ENCODE measurements around the gene LRRC4B.
"Not testable (repeated sequence)": the region's sequence is repeated elsewhere in the genome, so short reads cannot be mapped to it uniquely, and the experiment has no call there.

LRRC4B gene

DNA sequence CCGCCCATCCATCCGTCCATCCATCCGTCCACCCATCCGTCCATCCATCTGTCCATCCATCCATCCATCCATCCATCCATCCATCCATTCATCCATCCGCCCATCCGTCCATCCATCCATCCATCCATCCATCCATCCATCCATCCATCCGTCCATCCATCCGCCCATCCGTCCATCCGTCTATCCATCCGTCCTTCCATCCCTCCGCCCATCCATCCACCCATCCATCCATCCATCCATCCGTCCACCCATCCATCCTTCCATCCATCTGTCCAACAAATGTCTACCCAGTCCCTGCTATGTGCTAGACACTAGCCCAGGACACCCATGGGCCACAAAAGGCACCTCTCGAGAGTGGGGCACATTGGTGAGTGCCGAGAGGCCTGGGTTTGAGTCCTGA is 15.7 kb downstream of the LRRC4B start:
- no peak for DNase-seq (ENCODE audit: low read depth in 2 of 2)

DNA sequence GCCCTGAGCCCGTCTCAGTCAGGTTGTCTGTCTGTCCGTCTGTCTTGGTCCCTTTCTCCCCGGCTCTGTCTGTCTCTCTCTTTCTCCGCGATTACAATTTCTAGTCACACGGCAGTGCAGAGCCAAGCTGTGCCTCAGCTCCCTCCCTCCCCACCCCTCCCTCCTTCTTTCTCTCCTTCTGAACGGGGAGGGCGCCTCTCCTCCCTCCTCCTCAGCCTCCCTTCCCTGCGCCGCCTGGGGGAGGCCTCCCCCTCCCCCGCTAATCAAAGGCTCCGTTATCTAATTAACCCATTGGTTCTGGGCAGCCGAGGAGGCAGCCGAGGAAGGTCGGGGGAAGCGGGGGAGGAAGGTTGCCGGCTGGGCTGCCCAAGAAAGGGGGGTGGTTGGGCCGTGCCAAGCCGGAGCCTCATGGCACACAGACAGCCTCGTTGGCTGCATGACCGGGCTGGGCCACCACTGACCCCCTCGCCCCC is 16.5 kb downstream of the LRRC4B start:
- DNase-seq (ENCODE audit: low read depth in 2 of 2), result no peak

DNA sequence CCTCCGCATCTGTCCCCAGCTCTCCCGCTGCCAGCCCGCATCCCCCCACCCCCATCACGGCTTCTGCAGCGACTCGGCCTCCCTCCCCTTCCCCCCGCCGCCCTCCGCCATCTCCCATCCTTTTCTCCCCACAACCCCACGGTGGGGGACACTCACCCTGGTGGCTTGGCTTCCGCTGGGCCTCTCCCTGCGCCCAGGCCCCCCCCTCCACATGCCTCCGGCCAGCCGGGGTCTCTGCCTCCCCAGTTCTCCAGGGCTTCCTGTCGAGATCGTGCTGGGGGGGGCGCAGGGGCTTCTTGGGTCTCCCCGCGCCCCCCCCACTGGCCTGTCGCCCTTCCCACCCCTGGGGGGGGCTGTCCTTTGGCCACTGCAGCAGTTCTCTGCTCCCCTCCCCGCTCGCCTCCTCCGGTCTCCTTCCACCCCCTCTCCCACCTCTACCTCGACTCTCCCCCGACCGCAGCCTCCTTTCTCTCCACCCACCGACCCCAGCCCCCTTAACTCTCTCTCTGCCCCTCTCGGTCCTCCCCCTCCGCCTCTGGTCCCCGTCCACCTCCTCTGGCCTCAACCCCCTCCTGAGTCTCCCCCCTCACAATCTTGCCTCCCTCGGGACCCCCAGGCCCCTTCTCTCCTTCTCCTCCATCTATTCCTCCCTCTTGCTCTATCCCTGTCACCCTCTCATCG is 17.1 kb downstream of the LRRC4B start:
- DNase-seq (ENCODE audit: low read depth in 2 of 2), result no peak

DNA sequence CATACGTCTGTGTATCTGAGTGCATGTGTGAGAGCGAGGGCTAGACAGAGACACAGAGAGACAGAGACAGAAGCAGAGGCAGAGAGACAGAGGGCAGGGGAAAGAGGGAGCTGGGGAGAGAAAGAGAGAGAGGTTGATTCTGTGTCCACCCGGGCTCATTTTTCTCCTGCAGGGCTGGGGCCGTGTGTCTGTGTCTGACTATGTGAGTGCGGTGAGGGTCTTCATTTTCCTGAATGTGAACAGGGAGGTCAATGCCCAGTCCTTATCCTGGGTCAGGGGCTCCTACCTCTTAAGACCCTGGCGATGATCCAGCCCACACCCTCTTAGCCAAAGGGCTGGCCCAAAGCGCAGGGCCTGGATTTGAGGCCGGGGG is 17.7 kb downstream of the LRRC4B start:
- DNase-seq (ENCODE audit: low read depth in 2 of 2), result no peak

DNA sequence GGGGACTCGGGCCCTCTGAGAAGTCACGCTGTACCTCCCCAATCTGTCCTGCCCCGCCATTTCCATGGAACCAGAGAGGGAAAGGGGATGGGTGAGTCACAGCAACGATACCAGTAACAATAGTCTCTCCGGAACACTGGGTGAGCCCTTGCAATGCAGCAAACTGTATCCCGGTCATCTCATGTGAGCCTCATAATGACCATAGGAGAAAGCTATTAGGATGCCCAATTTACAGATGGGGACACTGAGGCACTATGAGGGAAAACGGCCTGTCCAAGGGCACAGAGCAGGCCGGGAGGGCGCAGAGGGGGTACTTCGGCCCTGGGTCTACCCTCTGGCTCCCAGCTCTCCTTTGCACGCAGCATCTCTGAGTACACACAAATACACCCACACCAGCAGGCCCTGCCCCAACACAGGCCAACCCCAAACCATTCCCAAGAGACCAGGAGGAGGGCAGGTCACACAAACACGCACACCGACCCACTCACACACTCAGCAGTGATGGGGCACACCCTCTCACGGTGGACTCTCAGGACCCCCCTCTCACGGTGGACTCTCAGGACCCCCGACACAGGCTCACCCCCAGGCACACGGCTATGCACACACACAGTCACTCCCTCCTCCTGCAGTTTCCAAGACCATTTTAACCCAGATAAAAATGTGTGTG is 18.2 kb downstream of the LRRC4B start:
- DNase-seq (ENCODE audit: low read depth in 2 of 2), result no peak

DNA sequence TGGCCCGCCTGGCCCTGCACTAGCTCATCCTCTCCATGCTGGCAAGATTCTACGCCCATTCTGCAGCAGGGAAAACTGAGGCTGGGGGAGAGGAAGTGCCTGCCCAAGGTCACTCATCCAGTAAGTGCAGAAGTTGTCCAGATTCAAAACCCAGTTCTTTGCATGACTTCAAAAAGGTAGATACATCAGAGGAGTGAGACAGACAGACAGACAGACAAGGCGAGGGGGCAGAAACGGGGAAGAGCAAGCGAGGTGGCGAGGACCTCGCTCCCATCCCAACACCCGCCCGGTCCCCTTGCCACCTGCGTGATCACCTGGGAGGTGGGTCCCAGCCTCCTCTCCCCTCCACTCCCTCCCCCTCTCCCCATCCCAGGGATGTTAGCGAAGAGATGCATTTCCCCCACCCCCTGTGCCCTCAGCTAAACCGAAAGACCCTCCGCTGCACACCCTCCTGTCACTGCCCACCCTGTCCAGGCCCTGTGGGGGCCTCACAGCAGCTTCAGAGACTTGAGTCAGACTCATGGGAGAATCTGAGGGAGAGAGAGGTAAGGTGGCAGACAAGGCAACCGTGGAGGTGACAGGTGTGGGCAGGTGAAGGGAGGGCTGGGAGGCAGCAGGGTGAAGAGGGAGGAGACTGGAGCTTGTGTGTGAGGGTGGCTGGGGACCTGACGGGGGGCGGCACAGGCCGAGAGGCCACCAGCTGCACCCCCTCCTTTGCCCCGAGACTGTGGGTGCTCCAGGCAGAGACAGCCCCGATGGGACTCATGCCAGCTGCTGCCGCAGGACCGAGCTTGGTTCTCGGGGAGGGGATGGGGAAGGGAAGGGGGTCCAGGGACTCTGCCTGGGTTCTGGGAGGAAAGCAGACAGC is 18.9 kb downstream of the LRRC4B start:
- no peak for DNase-seq (ENCODE audit: low read depth in 2 of 2)

DNA sequence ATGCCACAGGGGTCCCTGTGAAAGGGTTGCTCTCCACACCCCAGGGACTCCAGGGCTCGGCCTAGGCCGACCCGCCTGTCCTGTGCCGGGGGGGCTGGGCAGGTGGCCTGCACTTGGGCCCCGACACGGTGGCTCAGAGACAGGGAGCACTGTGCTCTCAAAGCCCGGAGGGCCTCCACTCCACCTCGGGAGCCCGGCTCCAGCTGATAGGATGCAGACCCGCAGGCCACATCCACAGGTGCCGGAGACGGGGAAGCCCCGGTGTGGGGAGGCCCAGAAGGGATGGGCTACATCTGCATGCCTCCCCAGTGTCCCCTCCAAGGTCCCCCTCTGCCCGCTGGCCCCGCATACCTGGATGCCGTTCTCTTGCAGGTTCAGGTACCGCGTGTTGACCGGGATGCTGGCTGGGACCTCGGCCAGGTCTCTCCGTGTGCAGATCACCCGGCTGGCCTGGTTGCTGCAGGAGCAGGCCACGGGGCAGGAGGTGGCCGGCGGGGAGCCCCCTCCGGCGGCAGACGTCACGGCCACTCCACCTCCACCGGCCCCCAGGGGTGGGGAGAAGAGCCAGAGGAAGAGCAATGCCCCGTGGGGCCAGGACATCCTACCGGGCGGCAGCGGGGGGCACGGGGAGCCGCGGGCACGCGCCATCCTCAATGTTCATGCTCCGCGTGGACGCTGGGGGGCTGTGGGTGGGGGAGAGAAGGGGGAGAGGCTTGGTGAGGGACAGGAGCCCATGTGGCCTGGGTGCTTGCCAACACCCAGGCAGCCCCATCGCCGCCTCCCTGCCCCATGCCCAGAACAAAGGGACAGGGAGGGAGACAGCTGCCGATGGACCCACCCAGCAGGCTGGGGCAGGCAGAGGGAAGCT is 19.8 kb downstream of the LRRC4B start:
- DNase-seq (ENCODE audit: low read depth in 2 of 2), result no peak

DNA sequence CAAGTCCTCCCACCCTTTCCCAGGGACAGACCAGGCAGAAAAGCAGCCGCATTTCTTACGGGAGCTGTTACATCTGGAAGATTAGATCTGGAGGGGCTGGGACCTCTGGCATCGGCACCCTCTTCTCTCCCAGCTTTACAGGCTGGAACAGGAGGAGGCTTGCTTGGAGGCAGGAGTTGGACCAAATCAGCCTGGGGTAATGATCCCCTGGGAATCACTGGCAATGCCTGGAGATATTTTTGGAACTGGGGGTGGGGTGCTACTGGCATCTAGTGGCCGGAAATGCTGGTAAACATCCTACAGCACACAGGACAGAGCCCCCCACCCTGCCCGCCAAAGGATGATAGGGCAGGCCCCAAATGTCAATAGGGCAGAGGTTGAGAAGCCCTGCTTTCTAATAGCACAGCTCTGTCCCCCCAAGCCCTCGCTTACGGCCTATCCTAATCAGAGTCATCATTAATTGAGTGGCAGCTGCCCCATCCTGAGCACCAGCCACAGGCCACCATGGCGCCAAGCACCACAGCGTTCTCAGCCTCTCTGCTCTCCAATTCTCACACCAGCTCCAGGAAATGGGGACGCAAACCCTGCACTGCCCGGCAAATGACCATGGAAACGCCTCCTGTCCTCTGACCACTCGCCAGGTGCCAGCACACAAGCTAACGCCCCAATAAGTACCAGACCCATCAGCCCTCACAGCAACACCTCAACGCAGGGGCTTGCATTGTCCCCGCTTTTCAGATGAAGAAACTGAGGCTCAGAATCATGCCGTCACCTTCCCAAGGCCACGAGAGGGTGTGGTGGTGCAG is 20.6 kb downstream of the LRRC4B start:
- DNase-seq (ENCODE audit: low read depth in 2 of 2), result no peak

DNA sequence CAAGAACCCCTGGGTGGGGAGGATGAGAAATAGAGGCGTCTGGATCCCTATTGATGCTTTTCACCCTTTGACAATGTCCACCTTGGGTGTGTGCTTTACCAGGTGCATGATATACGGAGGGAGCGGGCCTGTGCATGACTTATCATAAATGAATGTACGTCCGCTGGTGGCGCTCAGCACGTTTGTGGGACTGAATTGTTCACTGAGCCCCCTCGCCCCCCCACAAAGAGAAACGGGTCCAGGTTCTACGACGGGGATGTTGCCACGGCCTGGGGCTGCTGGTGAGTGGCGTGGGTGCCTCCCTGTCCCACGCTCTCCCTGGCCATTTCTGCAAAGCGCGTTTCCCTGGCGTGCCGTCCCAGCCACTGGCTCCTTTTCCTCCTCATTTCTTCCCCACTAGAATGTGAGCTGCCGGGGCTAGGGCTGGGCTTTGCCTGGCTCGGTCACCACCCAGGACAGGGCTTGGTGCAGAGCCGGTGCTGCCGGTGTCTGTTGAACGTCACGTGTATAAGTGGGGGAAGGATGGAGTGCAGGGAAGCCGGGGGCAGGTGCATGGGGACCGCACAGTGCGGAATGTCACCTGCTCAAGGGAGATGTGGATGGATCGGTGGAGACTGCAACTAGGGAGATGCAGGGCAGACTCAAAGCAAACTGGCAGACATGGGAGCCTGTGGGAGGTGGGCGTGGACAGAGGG is 21.6 kb downstream of the LRRC4B start:
- no peak for DNase-seq (ENCODE audit: low read depth in 2 of 2)

DNA sequence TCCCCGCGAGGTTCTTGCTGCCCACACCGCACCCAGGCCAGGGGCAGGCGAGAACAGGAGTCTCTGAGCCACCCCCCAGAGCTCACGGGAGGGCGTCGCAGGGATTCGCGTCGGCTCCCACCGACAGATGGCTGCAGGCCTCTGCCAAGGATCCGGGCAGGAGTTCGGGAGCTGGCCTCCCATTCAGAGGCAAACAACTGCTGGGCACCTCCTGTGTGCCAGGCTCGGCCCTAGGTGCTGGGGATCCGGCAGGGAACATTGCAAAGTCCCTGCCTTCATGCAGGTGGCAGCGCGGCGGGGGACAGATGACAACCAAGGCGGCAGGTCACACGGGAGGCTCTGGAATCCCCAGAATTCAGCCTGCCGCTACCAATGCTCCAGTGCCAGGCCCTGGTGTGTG is 25.3 kb downstream of the LRRC4B start:
- DNase-seq (ENCODE audit: low read depth in 2 of 2), result no peak

DNA sequence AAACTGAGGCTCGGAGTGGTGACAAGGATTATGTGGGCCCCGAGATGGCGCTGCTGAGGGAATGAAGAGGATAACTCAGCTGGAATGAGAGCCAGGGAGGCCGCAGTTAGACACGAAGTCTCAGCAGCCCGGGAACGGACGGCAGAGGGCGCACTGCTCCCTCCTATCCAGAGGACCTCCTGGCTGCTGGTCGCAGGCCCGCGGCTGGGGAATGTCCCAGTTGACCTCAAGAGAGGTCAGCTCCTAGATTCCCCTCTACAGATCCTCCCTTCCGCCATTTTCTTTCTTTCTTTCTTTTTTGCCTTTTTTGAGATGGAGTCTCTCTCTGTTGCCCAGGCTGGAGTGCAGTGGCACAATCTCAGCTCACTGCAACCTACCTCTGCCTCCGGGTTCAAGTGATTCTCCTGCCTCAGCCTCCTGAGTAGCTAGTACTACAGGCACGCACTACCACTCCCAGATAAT is 30.4 kb downstream of the LRRC4B start:
- peak in 1 of 2 donors; percentile 36 for DNase-seq (ENCODE audit: low read depth in 2 of 2)

DNA sequence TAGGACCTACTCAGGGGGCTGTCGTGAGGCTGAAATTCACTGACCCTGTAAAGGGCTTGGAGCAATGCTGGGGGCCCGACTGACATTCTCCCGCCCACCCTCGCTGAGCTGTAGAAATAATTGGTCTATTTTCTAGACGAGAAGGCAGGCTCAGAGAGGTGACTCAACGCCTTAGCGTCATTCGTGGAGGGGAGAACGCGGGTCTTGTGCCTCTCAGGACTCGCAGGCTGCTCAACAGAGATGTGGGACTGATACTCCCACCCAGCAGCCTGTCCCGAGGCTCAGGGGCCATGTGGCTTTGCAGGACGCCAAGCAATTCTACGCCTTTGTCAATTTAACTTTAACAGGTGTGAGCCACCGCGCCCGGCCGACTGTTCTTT is 30.9 kb downstream of the LRRC4B start:
- no peak for DNase-seq (ENCODE audit: low read depth in 2 of 2)

DNA sequence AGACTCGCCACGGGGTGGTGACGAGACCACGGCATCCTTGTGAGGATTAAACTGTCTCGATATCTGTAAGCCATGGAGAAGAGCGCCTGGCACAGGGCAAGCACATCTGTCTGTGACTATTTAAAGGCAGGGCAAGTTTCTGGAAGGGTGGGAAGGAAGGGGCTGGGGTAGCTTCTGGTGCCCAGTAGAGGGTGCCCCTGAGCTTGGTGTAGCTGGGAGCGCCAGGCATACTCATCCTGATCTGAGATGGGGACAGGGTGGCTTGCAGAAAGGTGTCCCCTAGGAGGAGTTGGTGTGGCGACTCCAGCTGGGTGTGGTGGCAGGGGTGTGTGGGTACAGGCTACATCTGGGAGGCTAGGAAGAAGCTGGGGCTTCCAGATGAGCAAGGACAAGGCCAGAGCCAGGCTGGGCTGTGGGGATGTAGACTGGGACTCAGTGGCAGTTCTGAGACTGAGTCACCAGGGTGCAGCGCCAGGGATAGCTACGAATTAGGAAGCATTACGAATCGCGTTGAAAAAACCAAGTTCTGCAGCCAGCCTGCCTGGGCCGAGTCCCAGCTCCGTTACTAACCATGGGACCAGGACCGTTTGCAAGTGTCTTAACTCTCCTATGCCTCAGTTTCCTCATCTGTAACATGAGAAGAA is 31.5 kb downstream of the LRRC4B start:
- DNase-seq (ENCODE audit: low read depth in 2 of 2), result no peak

DNA sequence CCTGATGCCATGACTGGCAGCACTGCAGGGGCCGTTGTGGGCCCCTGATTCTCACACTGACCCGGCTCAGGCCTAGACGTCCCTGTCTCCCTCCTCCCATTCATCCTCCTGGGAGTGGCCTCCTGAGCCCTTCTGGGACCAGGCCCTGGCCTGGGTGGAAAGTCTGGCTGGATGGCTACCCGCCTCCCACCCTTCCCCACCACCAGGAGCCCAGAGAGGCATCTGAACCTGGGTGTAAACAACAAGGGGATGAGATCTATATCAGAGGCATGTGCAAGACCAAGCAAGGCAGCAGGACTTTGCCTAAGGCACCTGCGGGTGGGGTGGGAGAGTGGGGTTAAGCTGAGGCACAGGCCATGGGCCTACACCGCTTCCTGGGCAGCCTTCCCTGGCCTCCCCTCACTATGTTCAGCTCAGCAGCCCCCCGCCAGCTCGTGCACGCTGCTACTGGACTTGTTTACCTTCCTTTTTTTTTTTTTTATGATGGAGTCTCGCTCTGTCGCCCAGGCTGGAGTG is 32.5 kb downstream of the LRRC4B start:
- DNase-seq (ENCODE audit: low read depth in 2 of 2), result no peak

DNA sequence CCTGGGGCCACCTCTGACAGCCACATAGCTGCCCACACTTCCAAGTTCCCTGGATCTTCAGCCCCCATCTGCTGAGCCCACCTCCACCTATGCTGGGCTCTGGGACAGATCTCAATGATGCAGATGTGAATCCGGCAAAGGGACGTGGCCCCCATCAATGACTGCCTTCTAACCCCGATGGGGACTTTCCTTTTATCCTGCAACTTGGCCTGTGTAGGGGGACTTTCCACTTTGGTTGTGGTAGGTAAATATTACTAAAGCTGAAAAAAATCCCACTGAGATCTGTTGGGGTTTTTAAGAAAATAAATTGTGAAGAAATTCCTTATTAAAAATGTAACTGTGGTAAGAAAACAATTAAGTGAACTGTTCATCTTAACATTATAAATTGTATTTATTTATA is 33.8 kb downstream of the LRRC4B start:
- no peak for DNase-seq (ENCODE audit: low read depth in 2 of 2)

DNA sequence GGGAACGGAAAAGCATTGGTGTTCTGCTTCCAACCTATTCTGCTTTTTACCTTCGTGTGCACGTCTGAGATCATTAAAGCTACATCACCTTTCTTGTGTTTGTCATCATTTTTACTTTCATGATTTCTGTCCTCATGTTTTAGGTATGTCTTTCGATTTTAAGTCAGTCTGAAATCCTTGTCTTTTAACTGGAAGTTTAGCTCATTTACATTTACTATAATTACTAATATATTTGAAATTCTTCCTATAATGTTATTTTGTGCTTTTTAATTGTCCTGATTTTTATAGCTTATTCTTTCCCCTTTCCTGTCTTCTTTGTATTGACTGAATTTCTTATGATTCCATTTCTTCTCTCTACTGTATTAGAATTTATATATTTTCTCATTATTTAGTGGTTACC is 35.3 kb downstream of the LRRC4B start:
- DNase-seq (ENCODE audit: low read depth in 2 of 2), result no peak

DNA sequence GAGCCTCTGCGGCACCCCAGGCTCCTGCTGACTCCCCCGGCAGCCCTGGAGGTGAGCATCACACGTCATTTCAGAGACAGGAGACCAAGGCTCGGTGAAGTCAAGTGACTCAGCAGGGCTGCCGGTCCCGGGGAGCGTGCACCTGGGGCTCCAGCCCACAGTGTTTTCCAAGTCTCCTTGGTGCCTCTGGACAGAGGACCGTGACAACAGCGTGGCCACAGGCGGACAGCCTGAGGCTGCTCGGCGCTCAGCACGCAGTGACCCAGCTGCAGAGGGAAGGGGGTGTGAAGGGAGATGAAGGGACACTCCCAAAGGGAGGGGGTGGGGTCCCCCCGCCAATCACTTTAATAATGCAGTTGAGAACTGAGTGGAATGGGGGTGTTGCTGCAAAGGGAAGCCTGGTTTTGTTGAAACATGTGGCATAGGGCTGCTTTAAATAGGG is 37.0 kb downstream of the LRRC4B start:
- no peak for DNase-seq (ENCODE audit: low read depth in 2 of 2)

DNA sequence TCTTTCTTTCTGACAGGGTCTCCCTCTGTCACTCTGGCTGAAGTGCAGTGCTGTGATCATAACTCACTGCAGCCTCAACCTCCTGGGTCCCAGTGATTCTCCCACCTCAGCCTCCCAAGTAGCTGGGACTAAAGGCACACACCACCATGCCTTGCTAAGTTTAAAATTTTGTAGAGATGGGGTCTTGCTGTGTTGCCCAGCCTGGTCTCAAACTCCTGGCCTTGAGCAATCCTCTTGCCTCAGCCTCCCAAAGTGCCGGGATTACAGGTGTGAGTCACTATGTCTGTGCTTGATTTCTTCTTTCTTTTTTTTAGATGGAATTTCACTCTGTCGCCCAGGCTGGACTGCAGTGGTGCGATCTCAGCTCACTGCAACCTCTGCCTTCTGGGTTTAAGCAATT is 40.2 kb downstream of the LRRC4B start:
- DNase-seq (ENCODE audit: low read depth in 2 of 2), result not testable (repeated sequence)

DNA sequence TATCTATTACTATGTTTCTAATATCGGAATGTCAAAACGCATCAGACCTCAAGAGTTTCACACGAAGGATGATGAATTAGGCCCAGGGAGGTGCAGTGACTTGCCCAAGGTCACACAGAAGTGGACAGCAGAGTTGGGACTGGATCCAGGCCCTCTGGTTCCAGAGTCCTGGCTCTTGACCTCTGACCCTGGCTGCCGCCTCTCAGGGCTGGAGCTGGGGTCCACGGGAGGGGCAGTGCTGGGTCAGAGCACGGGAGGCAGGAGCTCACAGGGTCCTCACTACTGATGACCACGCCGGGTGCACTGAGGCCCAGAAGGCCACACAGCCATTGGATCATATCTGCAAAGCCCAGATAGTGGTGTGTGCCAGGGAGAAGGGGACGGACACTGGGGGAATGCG is 45.4 kb downstream of the LRRC4B start:
- no peak for DNase-seq (ENCODE audit: low read depth in 2 of 2)

Measured in stimulated activated CD8-positive, alpha-beta memory T cell treated with anti-CD3 and anti-CD28 coated beads, Interleukin-2, amount 100 ng/mL, for 1 hour (primary cell).